Esophagus squamous epithelium (tissue), 5 donors: ENCODE measurements around the gene KDM1B. TPM values are rescaled to one million over a fixed set of nuclear protein-coding genes. Genes with fewer than 3 reads are reported as not detected.

Experiments used
- DNase-seq: peaks from one replicate; lab custom pipeline; 2025; lab: John Stamatoyannopoulos, UW
- H3K27ac ChIP-seq, 4 donors: fragments of 200-600 bp; sonication (generic); one replicate each; pipeline ENCODE4 v1.5.1; 2016 to 2019; ENCODE audit warnings: mild to moderate bottlenecking in 1 of 4
- H3K27me3 ChIP-seq, 4 donors: fragments of 200-600 bp; sonication (generic); 1 replicate in 3 of 4; 2 replicates in 1 of 4; pipeline versions ENCODE4 v1.5.1 to v1.6.0; 2017 to 2021; ENCODE audit warnings: antibody characterized with exemption in 1 of 4
- H3K36me3 ChIP-seq, 3 donors: fragments of 200-600 bp; sonication (generic); one replicate each; pipeline ENCODE4 v1.5.1; 2016 to 2019
- H3K4me1 ChIP-seq, 3 donors: fragments of 200-600 bp; sonication (generic); one replicate each; pipeline ENCODE4 v1.5.1; 2017 to 2019
- H3K4me3 ChIP-seq, 4 donors: fragments of 200-600 bp; sonication (generic); 1 replicate in 3 of 4; 2 replicates in 1 of 4; pipeline ENCODE4 v1.5.1; 2016 to 2019; ENCODE audit warnings: mild to moderate bottlenecking in 2 of 4, moderate library complexity in 1 of 4
- H3K9me3 ChIP-seq, 3 donors: fragments of 200-600 bp; sonication (generic); one replicate each; pipeline ENCODE4 v1.5.1; 2016 to 2019
- POLR2A ChIP-seq, 4 donors: fragments of 450-650 bp; IDR thresholded peaks; one replicate each; pipeline ENCODE4 v1.6.1; 2017; ENCODE audit warnings: antibody characterized with exemption in 4 of 4, mild to moderate bottlenecking in 4 of 4, moderate library complexity in 3 of 4
- WGBS, 2 donors: methylation state at CpG; one replicate each; pipeline ENCODE4 v1.1.5; 2018; 5-methylcytosine and 5-hydroxymethylcytosine counted together
- intact Hi-C: fragments of 100-400 bp; cut with DNase I; formaldehyde crosslinking; loops from one replicate; pipeline ENCODE4 v1.15.0; 2022
- total RNA-seq, 4 donors: library from RNA; depleted of rRNA; stranded (reverse); fragments of >200 nt; gene quantifications; one replicate each; pipeline ENCODE4 v1.1.0, GENCODE V29; 2016
- TF ChIP-seq, protein P1 (sequence below), 6 experiments: fragments of 450-650 bp in 4 of 6; fragments of 200-600 bp in 2 of 6; sonication (generic) in 2 of 6; IDR thresholded peaks; one replicate each; pipeline ENCODE4 v1.5.1; 2016 to 2019; ENCODE audit warnings: antibody characterized with exemption in 6 of 6, mild to moderate bottlenecking in 4 of 6, moderate library complexity in 4 of 6
- donor health status: DM: yes; HTN: yes; CAD: no.

Gene KDM1B
- total RNA-seq, 4 donors from 2014 or later = 12.2 to 24.5 (median 18.2) TPM

DNA sequence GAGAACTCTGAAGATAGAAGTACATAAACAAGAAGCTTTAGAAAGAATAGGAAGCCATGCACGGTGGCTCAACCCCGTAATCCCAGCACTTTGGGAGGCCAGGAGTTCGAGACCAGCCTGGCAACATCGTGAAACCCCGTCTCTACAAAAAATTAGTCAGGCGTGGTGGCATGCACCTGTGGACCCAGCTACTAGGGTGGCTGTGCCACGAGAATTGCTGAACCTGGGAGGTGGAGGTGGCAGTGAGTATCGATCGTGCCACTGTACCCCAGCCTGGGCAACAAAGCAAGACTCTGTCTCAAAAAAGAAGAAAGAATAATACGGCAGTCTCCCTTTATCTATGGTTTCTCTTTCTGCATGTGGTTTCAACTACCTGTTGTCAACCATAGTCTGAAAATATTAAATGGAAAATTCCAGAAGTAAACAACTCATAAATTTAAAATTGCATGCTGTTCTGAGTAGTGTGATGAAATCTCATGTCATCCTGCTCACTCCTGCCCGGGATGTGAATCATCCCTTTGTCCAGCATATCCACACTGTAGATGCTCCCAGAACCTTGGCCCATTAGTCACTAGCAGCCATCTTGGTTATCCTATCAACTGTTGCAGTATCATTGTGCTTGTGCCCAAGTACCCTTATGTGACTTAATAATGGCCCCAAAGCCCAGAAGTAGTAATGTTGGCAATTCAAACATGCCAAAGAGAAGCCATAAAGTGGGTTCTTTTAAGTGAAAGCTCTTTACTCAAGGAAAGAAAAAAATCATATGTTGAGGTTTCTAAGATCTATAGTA is 87.0 kb downstream of the KDM1B start:
- intact Hi-C loops = no loop called here
- peaks cover 0 to 73% (median 0%) of the 10 kb centered on the region in 3 donors for H3K36me3 ChIP-seq

DNA sequence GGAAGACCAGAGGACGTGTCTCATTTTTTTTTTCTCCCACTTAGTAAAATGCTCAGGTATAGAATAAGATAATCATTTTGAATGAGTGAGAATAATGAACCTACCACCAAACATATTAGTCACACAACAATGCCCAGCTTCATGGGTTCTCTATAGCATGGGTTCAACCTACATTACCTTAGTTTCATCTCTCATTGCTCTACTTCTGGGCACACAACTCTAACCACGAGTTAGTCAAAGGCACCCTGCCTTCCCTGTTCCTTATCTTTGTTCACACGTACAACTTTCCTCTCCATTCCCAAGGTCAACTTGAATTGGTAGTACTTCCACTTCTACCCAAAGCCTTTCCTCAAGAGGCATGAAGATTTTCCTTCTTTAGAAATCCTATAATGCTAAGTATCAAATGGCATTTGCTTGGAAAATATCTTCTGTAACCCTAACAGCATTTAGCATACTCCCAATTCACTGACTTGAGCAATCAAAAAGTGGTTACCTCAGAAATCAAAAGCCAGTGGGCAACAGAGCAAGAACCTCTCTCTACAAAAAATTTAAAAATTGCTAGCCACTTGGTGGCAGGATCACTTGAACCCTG is 88.2 kb downstream of the KDM1B start:
- peaks cover 0 to 22% (median 4%) of the 10 kb centered on the region in 3 donors for H3K4me1 ChIP-seq
- no peak overlapping the region for H3K4me3 ChIP-seq
- no peak overlapping the region for H3K27ac ChIP-seq
- no peak for DNase-seq
- H3K9me3 ChIP-seq = no peaks in the 10 kb centered on the region
- TF ChIP-seq POLR2A (IDR thresholded peaks at IDR 0.05) = no peak
- TF ChIP-seq, protein P1, sequence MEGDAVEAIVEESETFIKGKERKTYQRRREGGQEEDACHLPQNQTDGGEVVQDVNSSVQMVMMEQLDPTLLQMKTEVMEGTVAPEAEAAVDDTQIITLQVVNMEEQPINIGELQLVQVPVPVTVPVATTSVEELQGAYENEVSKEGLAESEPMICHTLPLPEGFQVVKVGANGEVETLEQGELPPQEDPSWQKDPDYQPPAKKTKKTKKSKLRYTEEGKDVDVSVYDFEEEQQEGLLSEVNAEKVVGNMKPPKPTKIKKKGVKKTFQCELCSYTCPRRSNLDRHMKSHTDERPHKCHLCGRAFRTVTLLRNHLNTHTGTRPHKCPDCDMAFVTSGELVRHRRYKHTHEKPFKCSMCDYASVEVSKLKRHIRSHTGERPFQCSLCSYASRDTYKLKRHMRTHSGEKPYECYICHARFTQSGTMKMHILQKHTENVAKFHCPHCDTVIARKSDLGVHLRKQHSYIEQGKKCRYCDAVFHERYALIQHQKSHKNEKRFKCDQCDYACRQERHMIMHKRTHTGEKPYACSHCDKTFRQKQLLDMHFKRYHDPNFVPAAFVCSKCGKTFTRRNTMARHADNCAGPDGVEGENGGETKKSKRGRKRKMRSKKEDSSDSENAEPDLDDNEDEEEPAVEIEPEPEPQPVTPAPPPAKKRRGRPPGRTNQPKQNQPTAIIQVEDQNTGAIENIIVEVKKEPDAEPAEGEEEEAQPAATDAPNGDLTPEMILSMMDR (IDR thresholded peaks at IDR 0.05) = no peak
- H3K36me3 ChIP-seq = peaks cover 0 to 73% (median 0%) of the 10 kb centered on the region in 3 donors
- no peaks in the 10 kb centered on the region for H3K27me3 ChIP-seq
- intact Hi-C loops = no loop called here
- 75 to 81% methylated on average over 3 of the region's 3 CpGs for WGBS, 2 donors

More for the DNA sequence above, 87.0 kb downstream of the KDM1B start:
- 83 to 84% methylated on average over 11 of the region's 11 CpGs for WGBS, 2 donors
- Histone ChIP-seq H3K27ac (peak overlapping the region in 1 of 4 donors; percentile 40), H3K4me1 (peaks cover 0 to 22% (median 4%) of the 10 kb centered on the region in 3 donors), H3K9me3 (no peaks in the 10 kb centered on the region), H3K4me3 (no peak overlapping the region), H3K27me3 (no peaks in the 10 kb centered on the region)
- no peak for DNase-seq
- TF ChIP-seq, protein P1 (IDR thresholded peaks at IDR 0.05) = no peak
- no peak for TF ChIP-seq POLR2A (IDR thresholded peaks at IDR 0.05)

DNA sequence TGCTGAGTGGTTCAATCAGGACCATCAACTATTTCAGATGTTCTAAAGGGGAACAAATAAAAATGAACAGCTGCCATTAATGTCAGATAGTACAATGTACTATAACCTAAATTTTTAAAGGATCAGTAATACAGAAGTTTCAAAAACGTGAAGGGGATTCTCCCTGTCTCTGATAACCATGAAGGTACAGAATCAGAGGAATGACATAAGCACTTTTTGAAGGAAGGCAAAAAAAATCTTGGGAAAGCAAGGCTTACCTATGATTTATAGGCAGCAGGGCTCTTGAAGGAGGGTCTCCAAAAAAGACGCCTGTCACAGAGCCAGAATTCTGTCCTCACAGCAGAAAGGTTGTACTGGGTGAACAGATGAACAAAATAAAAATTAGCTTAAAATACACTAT is 89.0 kb downstream of the KDM1B start:
- Histone ChIP-seq H3K4me3 (no peak overlapping the region), H3K4me1 (peaks cover 0 to 22% (median 4%) of the 10 kb centered on the region in 3 donors), H3K9me3 (no peaks in the 10 kb centered on the region), H3K27me3 (no peaks in the 10 kb centered on the region), H3K36me3 (peaks cover 0 to 73% (median 2%) of the 10 kb centered on the region in 3 donors), H3K27ac (no peak overlapping the region)
- WGBS, 2 donors = 78 to 85% methylated on average over 2 of the region's 2 CpGs
- intact Hi-C loops = no loop called here
- TF ChIP-seq, protein P1 (IDR thresholded peaks at IDR 0.05) = no peak
- no peak for TF ChIP-seq POLR2A (IDR thresholded peaks at IDR 0.05)
- DNase-seq = no peak

DNA sequence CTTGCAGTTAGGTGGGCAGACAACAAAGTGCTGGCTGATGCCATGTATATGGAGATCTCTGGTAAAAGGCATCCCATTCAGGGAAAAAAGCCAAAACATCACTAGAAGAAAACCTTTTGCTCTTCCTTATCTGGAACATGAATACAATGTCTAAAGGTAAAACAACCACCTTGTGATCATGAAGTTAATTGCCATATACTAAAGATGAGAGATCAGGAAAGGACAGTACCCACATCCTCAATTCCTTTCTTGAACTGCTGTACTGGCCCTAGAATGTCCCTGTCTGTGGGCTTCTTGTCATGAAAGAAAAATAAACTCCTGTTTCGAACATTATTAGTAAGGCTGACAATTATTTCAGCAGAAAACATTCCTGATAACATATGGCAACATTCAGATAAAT is 89.9 kb downstream of the KDM1B start:
- 72 to 83% methylated on average over 1 of the region's 1 CpG for WGBS, 2 donors
- Histone ChIP-seq H3K27me3 (no peaks in the 10 kb centered on the region), H3K4me1 (peaks cover 0 to 22% (median 4%) of the 10 kb centered on the region in 3 donors), H3K4me3 (no peak overlapping the region), H3K9me3 (no peaks in the 10 kb centered on the region), H3K27ac (no peak overlapping the region), H3K36me3 (peaks cover 0 to 79% (median 5%) of the 10 kb centered on the region in 3 donors)
- TF ChIP-seq, protein P1 (IDR thresholded peaks at IDR 0.05) = no peak
- TF ChIP-seq POLR2A (IDR thresholded peaks at IDR 0.05) = no peak
- intact Hi-C loops = no loop called here
- no peak for DNase-seq

DNA sequence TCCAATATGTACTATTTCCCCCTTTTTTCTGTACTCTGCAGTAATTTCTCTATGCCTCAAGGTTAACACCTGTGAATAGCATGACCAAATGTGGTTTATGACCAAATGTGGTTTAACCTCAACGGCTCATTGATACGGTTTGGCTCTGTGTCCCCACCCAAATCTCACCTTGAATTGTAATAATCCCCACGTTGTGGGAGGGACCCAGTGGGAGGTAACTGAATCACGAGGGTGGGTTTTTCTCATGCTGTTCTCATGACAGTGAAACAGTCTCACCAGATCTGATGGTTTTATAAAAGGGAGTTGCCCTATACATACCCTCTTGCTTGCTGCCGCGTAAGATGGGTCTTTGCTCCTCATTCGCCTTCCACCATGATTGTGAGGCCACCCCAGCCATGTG is 90.4 kb downstream of the KDM1B start:
- Histone ChIP-seq H3K27ac (peak overlapping the region in 3 of 4 donors; percentile 8 to 56 (median 35)), H3K4me1 (peaks cover 0 to 22% (median 4%) of the 10 kb centered on the region in 3 donors), H3K36me3 (peaks cover 0 to 85% (median 5%) of the 10 kb centered on the region in 3 donors), H3K9me3 (no peaks in the 10 kb centered on the region), H3K4me3 (no peak overlapping the region), H3K27me3 (no peaks in the 10 kb centered on the region)
- intact Hi-C loops = no loop called here
- TF ChIP-seq POLR2A (IDR thresholded peaks at IDR 0.05) = no peak
- TF ChIP-seq, protein P1 (IDR thresholded peaks at IDR 0.05) = no peak
- 64 to 75% methylated on average over 6 to 7 of the region's 7 CpGs for WGBS, 2 donors
- no peak for DNase-seq
